PFSK-1 (cell line): Measurements from ENCODE around the gene DHX34. TPM values are rescaled to one million over a fixed set of nuclear protein-coding genes. Genes with fewer than 3 reads are reported as not detected.

Experiments
- FOXP2 ChIP-seq: optimal IDR thresholded peaks from 2 replicates; pipeline ENCODE3; 2011; ENCODE audit warnings: borderline replicate concordance, control low read depth, inconsistent platforms; ENCODE audit not compliant: insufficient read depth; ENCODE audit errors: extremely low read length, extremely low read depth
- POLR2AphosphoS5 ChIP-seq: IDR thresholded peaks from 2 replicates; pipeline ENCODE4 v1.6.1; 2012; ENCODE audit warnings: low read depth, mild to moderate bottlenecking, control low read depth, low read length, moderate library complexity
- SIN3A ChIP-seq: IDR thresholded peaks from 2 replicates; pipeline ENCODE4 v1.6.1; 2012; ENCODE audit warnings: mild to moderate bottlenecking, low read length, moderate library complexity, borderline replicate concordance; ENCODE audit not compliant: insufficient read depth
- TAF1 ChIP-seq: IDR thresholded peaks from 2 replicates; pipeline ENCODE4 v1.6.1; 2012; ENCODE audit warnings: low read length, control low read depth, borderline replicate concordance; ENCODE audit not compliant: insufficient read depth
- polyA plus RNA-seq: library from polyadenylated mRNA; unstranded; fragments of >200 nt; gene quantifications from one replicate; pipeline ENCODE4 v1.2.1, GENCODE V29; 2012; ENCODE audit warnings: low read depth, missing spikeins; ENCODE audit not compliant: insufficient read length
- TF ChIP-seq, protein P1 (sequence below), 2 experiments: IDR thresholded peaks; 2 replicates each; pipeline versions ENCODE4 v1.6.1 to v1.8.0; 2011 to 2012; ENCODE audit warnings: low read depth in 2 of 2, low read length in 2 of 2, control low read depth in 1 of 2, inconsistent platforms in 1 of 2, mild to moderate bottlenecking in 1 of 2, moderate library complexity in 1 of 2; ENCODE audit not compliant: insufficient read depth in 1 of 2

Gene DHX34, protein sequence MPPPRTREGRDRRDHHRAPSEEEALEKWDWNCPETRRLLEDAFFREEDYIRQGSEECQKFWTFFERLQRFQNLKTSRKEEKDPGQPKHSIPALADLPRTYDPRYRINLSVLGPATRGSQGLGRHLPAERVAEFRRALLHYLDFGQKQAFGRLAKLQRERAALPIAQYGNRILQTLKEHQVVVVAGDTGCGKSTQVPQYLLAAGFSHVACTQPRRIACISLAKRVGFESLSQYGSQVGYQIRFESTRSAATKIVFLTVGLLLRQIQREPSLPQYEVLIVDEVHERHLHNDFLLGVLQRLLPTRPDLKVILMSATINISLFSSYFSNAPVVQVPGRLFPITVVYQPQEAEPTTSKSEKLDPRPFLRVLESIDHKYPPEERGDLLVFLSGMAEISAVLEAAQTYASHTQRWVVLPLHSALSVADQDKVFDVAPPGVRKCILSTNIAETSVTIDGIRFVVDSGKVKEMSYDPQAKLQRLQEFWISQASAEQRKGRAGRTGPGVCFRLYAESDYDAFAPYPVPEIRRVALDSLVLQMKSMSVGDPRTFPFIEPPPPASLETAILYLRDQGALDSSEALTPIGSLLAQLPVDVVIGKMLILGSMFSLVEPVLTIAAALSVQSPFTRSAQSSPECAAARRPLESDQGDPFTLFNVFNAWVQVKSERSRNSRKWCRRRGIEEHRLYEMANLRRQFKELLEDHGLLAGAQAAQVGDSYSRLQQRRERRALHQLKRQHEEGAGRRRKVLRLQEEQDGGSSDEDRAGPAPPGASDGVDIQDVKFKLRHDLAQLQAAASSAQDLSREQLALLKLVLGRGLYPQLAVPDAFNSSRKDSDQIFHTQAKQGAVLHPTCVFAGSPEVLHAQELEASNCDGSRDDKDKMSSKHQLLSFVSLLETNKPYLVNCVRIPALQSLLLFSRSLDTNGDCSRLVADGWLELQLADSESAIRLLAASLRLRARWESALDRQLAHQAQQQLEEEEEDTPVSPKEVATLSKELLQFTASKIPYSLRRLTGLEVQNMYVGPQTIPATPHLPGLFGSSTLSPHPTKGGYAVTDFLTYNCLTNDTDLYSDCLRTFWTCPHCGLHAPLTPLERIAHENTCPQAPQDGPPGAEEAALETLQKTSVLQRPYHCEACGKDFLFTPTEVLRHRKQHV
- 36.1 TPM for polyA plus RNA-seq

DNA sequence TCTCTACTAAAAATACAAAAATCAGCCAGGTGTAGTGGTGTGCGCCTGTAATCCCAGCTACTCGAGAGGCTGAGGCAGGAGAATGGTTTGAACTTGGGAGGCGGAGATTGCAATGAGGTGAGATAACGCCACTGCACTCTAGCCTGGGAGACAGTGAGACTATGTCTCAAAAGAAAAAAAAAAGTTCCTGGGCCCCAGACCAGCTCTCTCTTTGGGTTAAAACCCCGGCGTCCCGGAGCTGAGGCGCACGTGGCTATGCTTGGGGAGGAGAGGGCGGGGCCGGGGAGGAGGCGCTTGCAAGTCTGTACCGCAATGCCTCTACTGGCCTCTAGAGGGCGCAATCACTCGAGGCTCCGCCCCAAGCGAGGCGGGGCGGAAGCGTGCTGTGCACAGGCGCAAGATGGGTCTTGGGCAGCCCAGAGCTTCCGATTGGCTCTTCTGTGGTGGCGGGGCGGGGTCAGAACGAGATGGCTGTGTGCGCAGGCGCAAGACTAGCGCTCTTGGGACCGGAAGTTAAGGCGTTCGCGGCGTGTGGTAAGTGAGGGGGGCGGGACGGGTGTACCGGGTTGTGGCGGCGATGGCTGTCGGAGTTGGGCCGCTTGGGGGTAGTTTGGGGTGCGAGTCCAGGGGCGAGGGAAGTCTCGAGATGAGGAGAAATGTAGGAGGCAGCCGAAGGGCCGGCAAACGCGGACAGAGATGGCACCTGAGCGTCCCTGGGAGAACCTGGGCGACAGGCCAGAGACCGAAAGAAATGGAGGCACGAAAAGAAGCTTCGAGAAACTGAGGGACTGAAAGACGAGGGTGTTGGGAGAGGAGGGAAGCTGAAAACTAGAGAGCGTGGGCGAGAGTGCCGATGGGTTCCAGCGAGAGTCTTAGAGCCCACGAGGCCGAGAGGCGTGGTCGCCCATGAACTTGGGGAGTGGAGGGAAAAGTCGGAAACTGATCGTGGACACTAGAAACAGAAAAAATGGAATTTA, at the start of gene DHX34:
TSS of gene DHX34 (plus strand) at position 497 of the 977 bp plus-strand sequence. CDS start 3,716 bp downstream, outside the sequence.
- TF ChIP-seq SIN3A, result no peak; the same call in 1 of the 2 replicates
- peak; percentile 81 for TF ChIP-seq FOXP2
- peak; percentile 91 for TF ChIP-seq POLR2AphosphoS5
- TF ChIP-seq, protein P1, sequence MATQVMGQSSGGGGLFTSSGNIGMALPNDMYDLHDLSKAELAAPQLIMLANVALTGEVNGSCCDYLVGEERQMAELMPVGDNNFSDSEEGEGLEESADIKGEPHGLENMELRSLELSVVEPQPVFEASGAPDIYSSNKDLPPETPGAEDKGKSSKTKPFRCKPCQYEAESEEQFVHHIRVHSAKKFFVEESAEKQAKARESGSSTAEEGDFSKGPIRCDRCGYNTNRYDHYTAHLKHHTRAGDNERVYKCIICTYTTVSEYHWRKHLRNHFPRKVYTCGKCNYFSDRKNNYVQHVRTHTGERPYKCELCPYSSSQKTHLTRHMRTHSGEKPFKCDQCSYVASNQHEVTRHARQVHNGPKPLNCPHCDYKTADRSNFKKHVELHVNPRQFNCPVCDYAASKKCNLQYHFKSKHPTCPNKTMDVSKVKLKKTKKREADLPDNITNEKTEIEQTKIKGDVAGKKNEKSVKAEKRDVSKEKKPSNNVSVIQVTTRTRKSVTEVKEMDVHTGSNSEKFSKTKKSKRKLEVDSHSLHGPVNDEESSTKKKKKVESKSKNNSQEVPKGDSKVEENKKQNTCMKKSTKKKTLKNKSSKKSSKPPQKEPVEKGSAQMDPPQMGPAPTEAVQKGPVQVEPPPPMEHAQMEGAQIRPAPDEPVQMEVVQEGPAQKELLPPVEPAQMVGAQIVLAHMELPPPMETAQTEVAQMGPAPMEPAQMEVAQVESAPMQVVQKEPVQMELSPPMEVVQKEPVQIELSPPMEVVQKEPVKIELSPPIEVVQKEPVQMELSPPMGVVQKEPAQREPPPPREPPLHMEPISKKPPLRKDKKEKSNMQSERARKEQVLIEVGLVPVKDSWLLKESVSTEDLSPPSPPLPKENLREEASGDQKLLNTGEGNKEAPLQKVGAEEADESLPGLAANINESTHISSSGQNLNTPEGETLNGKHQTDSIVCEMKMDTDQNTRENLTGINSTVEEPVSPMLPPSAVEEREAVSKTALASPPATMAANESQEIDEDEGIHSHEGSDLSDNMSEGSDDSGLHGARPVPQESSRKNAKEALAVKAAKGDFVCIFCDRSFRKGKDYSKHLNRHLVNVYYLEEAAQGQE (IDR thresholded peaks at IDR 0.05; ENCODE audit: insufficient read depth in 1 of 2, low read depth in 2 of 2, low read length in 2 of 2), result no peak
- peak; percentile 77; the same call in 1 of the 2 replicates for TF ChIP-seq TAF1

DNA sequence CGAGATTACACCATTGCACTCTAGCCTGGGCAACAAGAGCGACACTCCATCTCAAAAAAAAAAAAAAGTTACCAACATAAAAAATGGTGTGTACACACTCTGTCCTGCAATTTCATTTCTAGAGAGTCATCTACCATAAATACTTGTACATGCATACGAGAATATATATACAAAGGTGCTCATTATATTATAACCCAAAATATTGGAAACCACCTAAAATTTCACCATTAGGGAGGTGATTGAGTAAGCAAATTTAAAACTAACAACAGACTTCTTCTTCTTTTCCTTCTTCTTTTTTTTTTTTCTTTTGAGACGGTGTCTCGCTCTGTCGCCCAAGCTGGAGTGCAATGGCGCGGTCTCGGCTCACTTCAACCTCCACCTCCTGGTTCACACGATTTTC, 46.9 kb upstream of the DHX34 start:
- TF ChIP-seq, protein P1 (IDR thresholded peaks at IDR 0.05; ENCODE audit: insufficient read depth in 1 of 2, low read depth in 2 of 2, low read length in 2 of 2), result no peak
- TF ChIP-seq POLR2AphosphoS5, result no peak
- TF ChIP-seq FOXP2, result no peak
- no peak for TF ChIP-seq TAF1
- TF ChIP-seq SIN3A, result no peak

DNA sequence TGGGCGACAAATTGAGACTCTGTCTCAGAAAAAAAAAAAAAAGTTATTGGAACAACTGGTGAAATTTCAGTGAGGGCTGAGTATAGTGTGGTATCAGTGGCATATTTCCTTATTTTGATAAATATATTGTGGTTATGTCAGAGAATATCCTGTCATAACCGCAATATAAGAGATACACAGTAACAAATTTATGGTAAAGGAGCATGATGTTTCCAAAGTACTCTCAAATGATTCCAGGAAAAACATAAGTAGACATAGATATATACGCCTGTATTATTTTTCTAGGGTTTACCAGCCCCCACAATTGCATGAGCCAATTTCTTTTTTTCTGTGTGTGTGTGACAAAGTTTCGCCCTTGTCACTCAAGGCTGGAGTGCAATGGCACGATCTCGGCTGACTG, 45.1 kb upstream of the DHX34 start:
- TF ChIP-seq POLR2AphosphoS5 (no peak), SIN3A (no peak), FOXP2 (no peak), TAF1 (no peak)
- TF ChIP-seq, protein P1 (IDR thresholded peaks at IDR 0.05; ENCODE audit: insufficient read depth in 1 of 2, low read depth in 2 of 2, low read length in 2 of 2), result no peak

DNA sequence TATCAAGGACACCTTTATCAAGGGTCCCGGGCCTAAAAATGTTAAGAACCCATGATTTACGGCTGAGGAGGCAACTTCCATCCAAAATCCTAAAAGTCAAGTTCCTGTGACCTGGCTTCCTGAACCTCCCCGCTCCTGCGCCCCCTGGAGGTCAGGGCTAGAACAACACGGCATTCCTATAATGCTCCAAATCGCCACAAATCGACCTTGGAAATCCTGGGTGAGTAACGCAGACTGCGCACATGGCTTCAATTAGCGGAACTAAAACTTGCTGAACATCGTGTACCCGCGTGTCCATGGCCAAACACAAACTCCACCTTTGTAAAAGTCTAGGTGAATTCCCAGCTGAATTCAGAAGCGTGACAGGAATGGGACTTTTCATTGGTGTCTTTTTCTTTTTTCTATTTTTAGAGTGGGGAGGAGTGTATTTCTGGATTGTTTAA, 43.8 kb upstream of the DHX34 start:
- no peak for TF ChIP-seq TAF1
- TF ChIP-seq, protein P1 (IDR thresholded peaks at IDR 0.05; ENCODE audit: insufficient read depth in 1 of 2, low read depth in 2 of 2, low read length in 2 of 2), result no peak
- no peak for TF ChIP-seq POLR2AphosphoS5
- TF ChIP-seq SIN3A, result no peak
- TF ChIP-seq FOXP2, result peak; percentile 19
